ENCODE results near the gene C12orf42.

C12orf42 gene

GRCh38 chr12:103331643-103332042 is 164.1 kb downstream of the C12orf42 start:
- DNase-seq, result no peak

- no peak for DNase-seq
Measured at GRCh38 chr12:103330672-103331071, 165.1 kb downstream of the C12orf42 start.

- DNase-seq, result no peak
Measured at GRCh38 chr12:103327676-103328075, 168.1 kb downstream of the C12orf42 start.

- no peak for DNase-seq
Measured at GRCh38 chr12:103326190-103326589, 169.6 kb downstream of the C12orf42 start.

- DNase-seq, result no peak
Measured at GRCh38 chr12:103318566-103318965, 177.2 kb downstream of the C12orf42 start.

GRCh38 chr12:103317220-103317619 is 178.5 kb downstream of the C12orf42 start:
- no peak for DNase-seq

- DNase-seq, result no peak
Measured at GRCh38 chr12:103314786-103315185, 181.0 kb downstream of the C12orf42 start.

GRCh38 chr12:103313894-103314293 is 181.9 kb downstream of the C12orf42 start:
- no peak for DNase-seq

GRCh38 chr12:103312742-103313354 is 182.9 kb downstream of the C12orf42 start:
- no peak for DNase-seq

- no peak for DNase-seq
Measured at GRCh38 chr12:103310546-103311270, 185.1 kb downstream of the C12orf42 start.

GRCh38 chr12:103308396-103308795 is 187.4 kb downstream of the C12orf42 start:
- no peak for DNase-seq

GRCh38 chr12:103303484-103303883 is 192.3 kb downstream of the C12orf42 start:
- DNase-seq, result no peak

GRCh38 chr12:103301642-103302591 is 193.9 kb downstream of the C12orf42 start:
- no peak for DNase-seq

GRCh38 chr12:103288016-103288415 is 207.8 kb downstream of the C12orf42 start:
- no peak for DNase-seq

- no peak for DNase-seq
Measured at GRCh38 chr12:103282124-103282523, 213.6 kb downstream of the C12orf42 start.

- DNase-seq, result no peak
Measured at GRCh38 chr12:103279444-103279843, 216.3 kb downstream of the C12orf42 start.

- no peak for DNase-seq
Measured at GRCh38 chr12:103278329-103278728, 217.4 kb downstream of the C12orf42 start.

GRCh38 chr12:103273645-103274044 is 222.1 kb downstream of the C12orf42 start:
- no peak for DNase-seq

- DNase-seq, result no peak
Measured at GRCh38 chr12:103272949-103273348, 222.8 kb downstream of the C12orf42 start.

- DNase-seq, result no peak
Measured at GRCh38 chr12:103269946-103270345, 225.8 kb downstream of the C12orf42 start.

- no peak for DNase-seq
Measured at GRCh38 chr12:103268831-103269514, 226.8 kb downstream of the C12orf42 start.

- DNase-seq, result no peak
Measured at GRCh38 chr12:103257763-103258162, 238.0 kb downstream of the C12orf42 start.

Measured in left hindlimb (tissue), 1 donor.